Muscle of arm (tissue), 12 donors: ENCODE results near the gene RASGEF1C. TPM values are rescaled to one million over a fixed set of nuclear protein-coding genes. Genes with fewer than 3 reads are reported as not detected.
"Not testable (repeated sequence)": the region's sequence is repeated elsewhere in the genome, so short reads cannot be mapped to it uniquely, and the experiment has no call there.

Experiments
- DNase-seq: peaks from one replicate; pipeline ENCODE4 v3.0.0-alpha.2; 2013
- polyA plus RNA-seq, 12 donors: library from polyadenylated mRNA; unstranded; fragments of 120-200 nt; gene quantifications; one replicate each; pipeline ENCODE4 v1.2.1, GENCODE V29; 2013; ENCODE audit not compliant: insufficient read length in 12 of 12

RASGEF1C gene
- polyA plus RNA-seq, 12 donors = 1.9 to 4.5 (median 3.1) TPM; not detected in 2

GRCh38 chr5:180102636-180103035 lies 106.4 kb downstream of the RASGEF1C start:
- DNase-seq = no peak

- no peak for DNase-seq
Measured at GRCh38 chr5:180101451-180102105, 107.4 kb downstream of the RASGEF1C start.

DNA sequence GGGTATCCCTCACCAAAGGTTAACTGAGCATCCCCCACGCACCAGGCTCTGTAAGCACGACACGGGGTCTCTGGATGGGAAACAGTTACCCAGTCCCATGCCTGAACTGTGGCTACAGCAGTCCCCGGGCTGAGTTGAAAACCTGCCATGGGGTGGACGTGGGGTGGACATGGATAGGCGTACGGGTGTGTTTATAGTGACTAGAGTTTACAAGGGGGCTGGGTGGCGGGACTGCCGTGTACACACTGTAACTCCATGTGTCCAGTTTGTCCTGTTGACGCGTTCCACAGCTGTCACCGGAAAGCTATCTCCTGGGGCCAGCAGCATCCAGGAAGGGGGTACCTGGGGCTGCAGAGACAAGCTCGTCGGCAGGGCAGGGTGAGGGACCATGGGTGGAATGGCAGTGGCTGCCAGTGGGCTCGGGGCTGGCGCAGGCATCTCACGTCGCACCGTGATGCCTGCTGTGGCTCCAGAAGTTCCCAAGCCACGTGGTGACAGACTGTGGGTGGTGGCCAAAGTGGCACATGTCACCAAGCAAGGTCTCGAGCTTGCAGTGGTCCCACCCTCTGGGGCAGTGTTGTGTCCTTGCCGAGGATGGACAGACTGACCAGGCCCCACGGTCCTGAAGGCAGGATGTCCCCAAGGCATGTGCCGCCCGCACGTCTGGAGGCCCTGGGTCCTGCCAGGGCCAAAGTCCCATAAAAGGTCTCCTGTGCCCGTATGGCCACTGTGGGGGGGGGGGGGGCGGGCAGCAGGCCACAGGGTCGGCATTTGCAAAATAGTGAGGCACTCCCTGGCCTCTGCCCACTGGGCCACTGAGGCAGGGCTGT lies 108.2 kb downstream of the RASGEF1C start:
- no peak for DNase-seq

- no peak for DNase-seq
Measured at GRCh38 chr5:180099733-180100611, 109.0 kb downstream of the RASGEF1C start.

GRCh38 chr5:180098991-180099732 lies 109.8 kb downstream of the RASGEF1C start:
- DNase-seq = no peak

DNA sequence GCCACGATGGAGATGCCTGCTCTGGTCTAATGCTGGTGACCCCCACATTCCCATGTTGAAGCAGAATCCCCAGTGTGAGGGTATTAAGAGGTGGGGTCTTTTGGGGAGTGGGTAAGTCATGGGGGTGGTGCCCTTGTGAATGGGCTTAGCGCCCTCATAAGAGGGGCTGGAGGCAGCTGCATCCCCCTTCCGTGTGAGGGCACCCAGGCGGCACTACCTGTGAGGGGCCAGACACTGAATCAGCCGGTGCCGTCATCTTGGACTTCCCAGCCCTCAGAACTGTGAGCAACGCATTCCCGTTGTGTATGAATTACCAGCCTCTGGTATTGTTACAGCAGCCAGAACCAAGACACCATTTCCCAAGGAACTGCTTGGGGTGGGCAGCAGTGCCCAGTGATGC lies 110.5 kb downstream of the RASGEF1C start:
- no peak for DNase-seq

DNA sequence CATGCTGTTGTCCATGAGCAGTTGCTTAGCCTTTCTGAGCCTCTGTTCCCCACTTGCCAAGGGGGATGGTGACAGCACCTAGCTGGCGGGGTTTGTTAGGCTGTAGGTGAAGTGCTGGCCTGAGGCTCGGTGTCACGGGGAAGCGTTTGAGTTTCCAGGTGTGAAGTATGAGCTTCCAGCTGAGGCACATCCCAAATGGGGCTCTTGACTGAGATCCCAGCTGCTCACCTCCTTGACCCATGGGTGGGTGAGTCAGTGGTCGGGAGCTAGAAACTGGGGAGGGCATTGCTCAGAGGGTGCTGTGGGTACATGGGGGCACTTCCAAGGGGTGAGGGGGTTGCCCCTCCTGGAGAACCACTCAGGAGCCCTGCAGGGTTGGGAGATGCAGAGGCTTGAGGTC lies 111.1 kb downstream of the RASGEF1C start:
- DNase-seq = no peak

DNA sequence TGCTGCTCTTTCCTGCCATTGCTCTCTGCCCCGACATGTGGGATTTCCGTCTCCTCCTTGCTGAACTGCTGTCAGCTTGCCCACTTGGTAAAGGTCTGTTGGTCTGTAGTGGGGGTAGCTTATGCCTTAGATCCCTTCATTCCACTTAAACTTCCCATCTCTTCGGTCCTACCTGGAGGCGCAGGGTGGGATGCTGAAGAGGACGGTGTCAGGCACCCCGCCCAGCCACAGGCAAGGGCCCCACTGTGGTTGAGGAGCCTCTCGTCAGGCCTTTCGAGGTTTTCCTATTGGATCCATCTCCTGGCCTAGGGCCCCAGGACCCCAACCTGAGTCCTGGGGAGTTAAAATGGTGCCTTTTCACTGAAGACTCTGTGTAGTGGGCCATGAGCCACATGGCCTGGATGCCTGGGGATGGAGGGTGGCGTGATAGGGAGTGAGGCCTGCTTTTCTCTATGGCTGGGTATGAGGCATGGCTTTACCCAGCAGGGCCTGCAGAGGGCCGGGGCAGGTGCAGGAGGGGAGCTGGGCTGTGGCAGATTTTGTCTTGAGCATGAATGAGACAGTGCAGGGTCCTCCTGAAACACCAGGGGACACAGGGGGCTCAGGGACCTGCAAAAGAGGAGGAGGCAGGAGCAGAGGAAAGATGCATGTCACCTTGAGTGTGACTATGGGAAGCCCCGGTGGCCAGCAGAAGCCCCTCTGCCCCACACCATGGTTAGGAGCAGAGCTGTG lies 111.7 kb downstream of the RASGEF1C start:
- DNase-seq = no peak

GRCh38 chr5:180096616-180097015 lies 112.4 kb downstream of the RASGEF1C start:
- DNase-seq = no peak

DNA sequence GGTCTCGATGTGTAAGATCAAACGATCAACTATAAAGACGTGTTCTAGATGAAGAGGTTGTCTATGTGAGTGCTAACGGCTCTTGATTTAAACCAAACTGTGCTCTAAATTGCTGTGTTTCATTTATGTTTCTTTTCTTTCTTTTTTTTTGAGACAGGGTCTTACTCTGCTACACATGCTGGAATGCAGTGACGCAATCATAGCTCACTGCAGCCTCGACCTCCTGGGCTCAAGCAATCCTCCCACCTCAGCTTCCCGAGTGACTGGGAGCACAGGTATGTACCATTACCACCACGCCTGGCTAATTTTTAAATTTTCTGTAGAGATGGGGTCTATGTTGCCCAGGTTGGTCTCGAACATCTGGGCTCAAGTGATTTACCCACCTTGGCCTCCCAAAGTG lies 113.5 kb downstream of the RASGEF1C start:
- DNase-seq = no peak

GRCh38 chr5:180093651-180094382 lies 115.2 kb downstream of the RASGEF1C start:
- DNase-seq = peak; percentile 18

GRCh38 chr5:180093241-180093640 lies 115.8 kb downstream of the RASGEF1C start:
- DNase-seq = no peak

DNA sequence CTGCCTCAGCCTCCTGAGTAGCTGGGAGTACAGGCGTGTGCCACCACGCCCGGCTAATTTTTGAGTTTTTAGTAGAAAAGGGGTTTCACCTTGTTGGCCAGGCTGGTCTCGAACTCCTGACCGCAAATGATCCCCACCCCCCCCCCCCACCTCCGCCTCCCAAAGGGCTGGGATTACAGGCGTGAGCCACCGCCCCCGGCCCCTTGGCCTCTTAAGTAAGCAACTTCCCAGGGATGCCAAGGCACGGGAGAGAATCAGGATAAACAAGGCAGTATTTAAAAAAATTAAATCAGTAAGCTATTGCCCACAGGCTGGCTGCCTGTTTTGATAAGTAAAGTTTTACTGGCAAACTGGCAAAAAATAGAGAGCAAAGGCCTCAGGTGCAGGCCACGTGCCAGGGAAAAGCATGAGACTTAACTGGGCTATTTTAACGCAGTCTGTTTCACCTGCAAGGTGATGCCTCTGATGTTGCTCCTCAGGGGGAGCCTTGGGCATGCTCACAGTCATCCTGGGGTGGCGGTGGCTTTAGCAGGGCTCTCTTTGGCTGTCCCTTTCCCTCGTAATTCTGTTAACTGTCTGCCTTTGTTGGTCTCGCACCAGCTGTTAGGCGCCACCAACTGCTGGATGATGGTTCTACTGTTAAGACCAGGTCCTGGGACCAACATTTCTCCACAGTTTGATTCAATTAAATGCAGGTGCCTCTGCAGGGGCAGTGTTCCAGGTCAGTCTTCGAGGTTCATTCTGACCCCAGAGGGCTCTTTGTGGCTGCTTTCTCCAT lies 118.1 kb downstream of the RASGEF1C start:
- no peak for DNase-seq

GRCh38 chr5:180090098-180090768 lies 118.8 kb downstream of the RASGEF1C start:
- peak; percentile 83 for DNase-seq

GRCh38 chr5:180089628-180090027 lies 119.4 kb downstream of the RASGEF1C start:
- DNase-seq = not testable (repeated sequence)

DNA sequence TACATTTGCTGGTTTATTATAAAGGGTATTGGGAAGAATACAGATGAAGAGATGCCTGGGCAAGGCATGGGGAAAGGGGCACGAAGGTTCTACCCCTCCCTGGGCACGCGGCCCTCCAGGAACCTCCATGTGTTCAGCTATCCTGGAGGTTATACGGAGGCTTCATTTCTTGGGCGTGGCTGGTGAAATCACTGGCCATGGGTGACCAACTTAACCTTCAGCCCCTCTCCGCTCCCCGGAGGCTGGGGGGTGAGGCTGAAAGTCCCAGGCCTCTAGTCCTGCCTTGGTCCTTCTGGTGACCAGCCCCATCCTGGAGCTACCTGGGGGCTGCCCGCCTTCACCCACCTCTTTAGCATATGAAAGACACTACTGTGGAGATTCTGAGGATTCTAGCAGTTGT lies 120.5 kb downstream of the RASGEF1C start:
- no peak for DNase-seq

- DNase-seq = no peak
Measured at GRCh38 chr5:180086816-180087399, 122.1 kb downstream of the RASGEF1C start.

- DNase-seq = no peak
Measured at GRCh38 chr5:180085837-180086236, 123.2 kb downstream of the RASGEF1C start.
